Measurements from ENCODE around the gene MAPK12.

MAPK12 gene

DNA sequence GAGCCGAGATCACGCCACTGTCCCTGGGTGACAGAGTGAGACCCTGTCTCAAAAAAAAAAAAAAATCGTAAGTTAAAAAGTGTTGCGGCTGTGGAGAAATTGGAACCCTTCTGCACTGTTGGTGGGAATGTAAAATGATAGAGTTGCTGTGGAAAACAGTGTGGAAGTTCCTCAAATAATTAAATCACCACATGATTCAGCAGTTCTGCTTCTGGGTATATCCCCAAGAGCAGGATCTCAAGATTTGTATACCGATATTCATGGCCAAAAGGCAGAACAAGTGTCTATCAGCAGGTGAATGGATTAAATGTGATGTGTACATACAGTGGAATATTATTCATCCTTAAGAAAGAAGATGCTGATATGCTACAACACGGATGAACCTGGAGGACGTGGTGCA, 56.9 kb downstream of the MAPK12 start:
- no peaks in the 10 kb centered on the region for H3K27me3 ChIP-seq (ENCODE audit: control insufficient read depth in 1 of 2, insufficient read depth in 2 of 2, low read length in 2 of 2)
- H3K36me3 ChIP-seq (ENCODE audit: control insufficient read depth in 1 of 2, insufficient read depth in 2 of 2, low read length in 2 of 2) = peaks cover 10 to 49% of the 10 kb centered on the region in 2 donors
- H3K27ac ChIP-seq (ENCODE audit: low read depth, low read length) = no peak overlapping the region
- no peak overlapping the region for H3K9ac ChIP-seq (ENCODE audit: low read depth in 1 of 2, low read length in 2 of 2)
- H3K4me1 ChIP-seq (ENCODE audit: control insufficient read depth in 1 of 2, insufficient read depth in 2 of 2, low read length in 2 of 2) = peaks cover 14% of the 10 kb centered on the region in 2 donors
- H3K9me3 ChIP-seq (ENCODE audit: control insufficient read depth in 1 of 2, low read length in 2 of 2) = no peaks in the 10 kb centered on the region
- H3K4me3 ChIP-seq (ENCODE audit: low read depth in 1 of 2, low read length in 2 of 2) = no peak overlapping the region

DNA sequence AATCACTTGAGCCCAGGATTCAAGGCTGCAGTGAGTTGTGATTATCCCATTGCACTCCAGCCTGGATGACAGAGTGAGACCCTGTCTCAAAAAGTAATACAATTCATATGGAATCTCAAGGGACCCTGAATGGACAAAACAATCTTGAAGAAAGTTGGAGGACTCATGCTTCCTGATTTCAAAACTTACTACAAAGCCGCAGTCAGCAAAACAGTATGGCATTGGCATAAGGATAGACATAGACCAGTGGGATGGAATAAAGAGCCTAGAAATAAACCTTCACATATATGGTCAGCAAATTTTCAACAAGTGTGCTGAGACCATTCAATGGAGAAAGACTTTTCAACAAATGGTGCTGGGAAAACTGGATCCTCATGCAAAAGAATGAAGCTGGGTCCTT, 58.2 kb downstream of the MAPK12 start:
- Histone ChIP-seq H3K27ac (ENCODE audit: low read depth, low read length) (no peak overlapping the region), H3K4me3 (ENCODE audit: low read depth in 1 of 2, low read length in 2 of 2) (no peak overlapping the region), H3K9me3 (ENCODE audit: control insufficient read depth in 1 of 2, low read length in 2 of 2) (no peaks in the 10 kb centered on the region), H3K36me3 (ENCODE audit: control insufficient read depth in 1 of 2, insufficient read depth in 2 of 2, low read length in 2 of 2) (peaks cover 10 to 44% of the 10 kb centered on the region in 2 donors), H3K9ac (ENCODE audit: low read depth in 1 of 2, low read length in 2 of 2) (no peak overlapping the region), H3K4me1 (ENCODE audit: control insufficient read depth in 1 of 2, insufficient read depth in 2 of 2, low read length in 2 of 2) (peaks cover 14 to 15% of the 10 kb centered on the region in 2 donors), H3K27me3 (ENCODE audit: control insufficient read depth in 1 of 2, insufficient read depth in 2 of 2, low read length in 2 of 2) (no peaks in the 10 kb centered on the region)

Measured in duodenal mucosa (tissue), 2 donors.